ENCODE measurements around the gene PPP1CA.

GRCh38 chr11:67404515-67405195, 3.0 kb upstream of the PPP1CA start:
- TF ChIP-seq, protein P1, sequence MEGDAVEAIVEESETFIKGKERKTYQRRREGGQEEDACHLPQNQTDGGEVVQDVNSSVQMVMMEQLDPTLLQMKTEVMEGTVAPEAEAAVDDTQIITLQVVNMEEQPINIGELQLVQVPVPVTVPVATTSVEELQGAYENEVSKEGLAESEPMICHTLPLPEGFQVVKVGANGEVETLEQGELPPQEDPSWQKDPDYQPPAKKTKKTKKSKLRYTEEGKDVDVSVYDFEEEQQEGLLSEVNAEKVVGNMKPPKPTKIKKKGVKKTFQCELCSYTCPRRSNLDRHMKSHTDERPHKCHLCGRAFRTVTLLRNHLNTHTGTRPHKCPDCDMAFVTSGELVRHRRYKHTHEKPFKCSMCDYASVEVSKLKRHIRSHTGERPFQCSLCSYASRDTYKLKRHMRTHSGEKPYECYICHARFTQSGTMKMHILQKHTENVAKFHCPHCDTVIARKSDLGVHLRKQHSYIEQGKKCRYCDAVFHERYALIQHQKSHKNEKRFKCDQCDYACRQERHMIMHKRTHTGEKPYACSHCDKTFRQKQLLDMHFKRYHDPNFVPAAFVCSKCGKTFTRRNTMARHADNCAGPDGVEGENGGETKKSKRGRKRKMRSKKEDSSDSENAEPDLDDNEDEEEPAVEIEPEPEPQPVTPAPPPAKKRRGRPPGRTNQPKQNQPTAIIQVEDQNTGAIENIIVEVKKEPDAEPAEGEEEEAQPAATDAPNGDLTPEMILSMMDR (IDR thresholded peaks at IDR 0.05): no peak
- TF ChIP-seq POLR2A (IDR thresholded peaks at IDR 0.05): no peak
